Putamen (tissue), 1 donor: ENCODE measurements around the gene NUB1.

Source experiments
- DNase-seq: peaks from one replicate; pipeline ENCODE4 v3.0.0-alpha.2; 2016; ENCODE audit warnings: low spot score

The NUB1 gene

GRCh38 chr7:151425670-151426440, 84.2 kb downstream of the NUB1 start:
- DNase-seq, result no peak

- DNase-seq, result no peak
These were observed 84.9 kb downstream of the NUB1 start for GRCh38 chr7:151426441-151426903.

- DNase-seq, result no peak
These were observed 85.5 kb downstream of the NUB1 start for GRCh38 chr7:151426904-151427704.

GRCh38 chr7:151427705-151428377, 86.2 kb downstream of the NUB1 start:
- DNase-seq, result no peak
